D721Med (cell line): Measurements from ENCODE around the gene PHGDH.

ENCODE experiments used
- DNase-seq: peaks from one replicate; pipeline ENCODE4 v3.0.0; 2011; ENCODE audit warnings: low spot score; ENCODE audit not compliant: insufficient read length
- FAIRE-seq: peaks from 2 replicates; lab custom pipeline; 2011; peaks lifted over from hg19 to GRCh38; lab: Jason Lieb, UNC
- CTCF ChIP-seq: IDR thresholded peaks from 2 replicates; pipeline ENCODE4 v1.5.1; 2012; ENCODE audit warnings: mild to moderate bottlenecking, control low read depth; ENCODE audit not compliant: insufficient read depth; ENCODE audit errors: missing control alignments

The PHGDH gene

GRCh38 chr1:119720866-119721440, 9.2 kb downstream of the PHGDH start:
- TF ChIP-seq CTCF: no peak
- FAIRE-seq (no peak), DNase-seq (no peak)

- DNase-seq (no peak), FAIRE-seq (no peak)
- TF ChIP-seq CTCF: no peak
Measured at GRCh38 chr1:119721896-119722295, 10.2 kb downstream of the PHGDH start.

- DNase-seq (no peak), FAIRE-seq (no peak)
- TF ChIP-seq CTCF: no peak
Measured at GRCh38 chr1:119724611-119725218, 13.0 kb downstream of the PHGDH start.

- no peak for TF ChIP-seq CTCF
- DNase-seq (no peak), FAIRE-seq (no peak)
Measured at GRCh38 chr1:119725626-119726025, 13.9 kb downstream of the PHGDH start.

- TF ChIP-seq CTCF: no peak
- FAIRE-seq: no peak
- DNase-seq: no peak
Measured at GRCh38 chr1:119727991-119728390, 16.3 kb downstream of the PHGDH start.

- FAIRE-seq: no peak
- DNase-seq: no peak
- no peak for TF ChIP-seq CTCF
Measured at GRCh38 chr1:119729044-119729443, 17.3 kb downstream of the PHGDH start.

GRCh38 chr1:119731060-119731459, 19.3 kb downstream of the PHGDH start:
- TF ChIP-seq CTCF: no peak
- no peak for FAIRE-seq

More at GRCh38 chr1:119731060-119731459, 19.3 kb downstream of the PHGDH start:
- DNase-seq: no peak
